Keratinocyte (primary cell): ENCODE measurements around the gene NAIF1.

Source experiments
- CTCF ChIP-seq, 3 experiments: IDR thresholded peaks in 1 of 3; conservative IDR thresholded peaks in 1 of 3; optimal IDR thresholded peaks in 1 of 3; 2 replicates in 2 of 3; 3 replicates in 1 of 3; pipeline versions ENCODE3 to v1.5.1; 2011; ENCODE audit warnings: low read length in 3 of 3, mild to moderate bottlenecking in 3 of 3, moderate library complexity in 2 of 3, control low read depth in 1 of 3, inconsistent platforms in 1 of 3; ENCODE audit not compliant: insufficient read depth in 2 of 3; ENCODE audit errors: extremely low read depth in 1 of 3
- EZH2 ChIP-seq: IDR thresholded peaks from one replicate; pipeline ENCODE4 v1.6.1; 2012; ENCODE audit warnings: inconsistent platforms, mild to moderate bottlenecking, low read length, moderate library complexity

- no peak for TF ChIP-seq CTCF (optimal IDR thresholded peaks at IDR 0.05 in 1 of 3, IDR thresholded peaks at IDR 0.05 in 1 of 3, conservative IDR thresholded peaks at IDR 0.05 in 1 of 3; ENCODE audit: extremely low read depth in 1 of 3, insufficient read depth in 2 of 3, low read length in 3 of 3)
- TF ChIP-seq EZH2 = no peak
Measured at GRCh38 chr9:128056086-128056485, 11.0 kb downstream of the NAIF1 start.
